Measurements from ENCODE around the gene NANOS2. TPM values are rescaled to one million over a fixed set of nuclear protein-coding genes. Genes with fewer than 3 reads are reported as not detected.
A peak's percentile ranks its signal among the peaks of the same experiment; 100 is the strongest.
"Not testable (repeated sequence)": the region's sequence is repeated elsewhere in the genome, so short reads cannot be mapped to it uniquely, and the experiment has no call there.

NANOS2 gene
- total RNA-seq, 1 experiment from 2014 or later: not detected

DNA sequence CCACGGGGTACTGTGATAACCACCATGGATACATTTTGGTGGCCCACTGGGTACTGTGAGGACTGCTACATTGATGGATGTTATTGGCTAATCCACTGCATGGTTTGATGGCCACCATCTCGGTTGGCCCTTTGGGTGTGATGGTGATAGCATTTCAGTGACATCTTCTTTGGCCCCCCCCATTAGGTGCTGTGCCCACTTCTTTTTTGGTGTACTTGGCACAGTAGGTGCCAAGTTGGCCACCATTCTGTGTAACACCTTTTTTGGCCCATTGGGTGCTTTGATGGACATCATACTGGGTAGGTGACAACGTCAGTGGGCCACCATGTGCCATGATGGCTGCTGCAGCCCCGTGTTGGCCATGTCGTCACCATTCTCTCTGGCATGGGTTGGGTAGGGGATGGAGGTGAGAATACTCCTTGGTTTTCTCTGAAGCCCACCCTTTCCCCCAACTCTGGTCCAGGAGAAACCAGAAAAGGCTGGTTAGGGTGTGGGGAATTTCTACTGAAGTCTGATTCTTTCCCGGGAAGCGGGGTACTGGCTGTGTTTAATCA, 41.3 kb downstream of the NANOS2 start:
- DNase-seq: no peak
- no peaks in the 10 kb centered on the region for H3K9me3 ChIP-seq
- H3K27me3 ChIP-seq: 0 out of 2 replicates have a peak, but pooled peaks cover 2% of the 10 kb centered on the region
- H3K4me3 ChIP-seq: no peak overlapping the region
- H3K36me3 ChIP-seq: no peaks in the 10 kb centered on the region

DNA sequence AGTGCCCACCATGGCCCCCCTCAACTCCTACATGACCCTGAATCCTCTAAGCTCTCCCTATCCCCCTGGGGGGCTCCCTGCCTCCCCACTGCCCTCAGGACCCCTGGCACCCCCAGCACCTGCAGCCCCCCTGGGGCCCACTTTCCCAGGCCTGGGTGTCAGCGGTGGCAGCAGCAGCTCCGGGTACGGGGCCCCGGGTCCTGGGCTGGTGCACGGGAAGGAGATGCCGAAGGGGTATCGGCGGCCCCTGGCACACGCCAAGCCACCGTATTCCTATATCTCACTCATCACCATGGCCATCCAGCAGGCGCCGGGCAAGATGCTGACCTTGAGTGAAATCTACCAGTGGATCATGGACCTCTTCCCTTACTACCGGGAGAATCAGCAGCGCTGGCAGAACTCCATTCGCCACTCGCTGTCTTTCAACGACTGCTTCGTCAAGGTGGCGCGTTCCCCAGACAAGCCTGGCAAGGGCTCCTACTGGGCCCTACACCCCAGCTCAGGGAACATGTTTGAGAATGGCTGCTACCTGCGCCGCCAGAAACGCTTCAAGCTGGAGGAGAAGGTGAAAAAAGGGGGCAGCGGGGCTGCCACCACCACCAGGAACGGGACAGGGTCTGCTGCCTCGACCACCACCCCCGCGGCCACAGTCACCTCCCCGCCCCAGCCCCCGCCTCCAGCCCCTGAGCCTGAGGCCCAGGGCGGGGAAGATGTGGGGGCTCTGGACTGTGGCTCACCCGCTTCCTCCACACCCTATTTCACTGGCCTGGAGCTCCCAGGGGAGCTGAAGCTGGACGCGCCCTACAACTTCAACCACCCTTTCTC, 42.3 kb downstream of the NANOS2 start:
- no peak overlapping the region for H3K4me3 ChIP-seq
- DNase-seq: no peak
- H3K36me3 ChIP-seq: no peaks in the 10 kb centered on the region
- peaks cover 2% of the 10 kb centered on the region; the same call in 1 of the 2 replicates for H3K27me3 ChIP-seq
- H3K9me3 ChIP-seq: no peaks in the 10 kb centered on the region

DNA sequence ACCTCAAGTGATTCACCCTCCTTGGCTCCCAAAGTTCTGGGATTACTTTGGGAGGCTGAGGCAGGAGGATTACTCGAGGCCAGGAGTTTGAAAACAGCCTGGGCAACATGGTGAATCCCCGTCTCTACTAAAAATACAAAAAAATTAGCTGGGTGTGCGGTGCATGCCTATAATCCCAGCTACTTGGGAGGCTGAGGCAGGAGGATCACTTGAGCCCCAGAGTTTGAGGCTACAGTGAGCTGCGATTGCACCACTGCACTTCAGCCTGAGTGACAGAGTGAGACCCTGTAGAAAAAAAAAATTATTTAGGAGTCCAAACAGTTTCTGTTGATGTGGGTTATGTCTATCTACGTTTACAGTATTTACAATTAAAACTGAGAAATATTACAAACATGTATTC, 43.8 kb downstream of the NANOS2 start:
- Histone ChIP-seq H3K27me3 (peaks cover 10% of the 10 kb centered on the region), H3K9me3 (no peaks in the 10 kb centered on the region), H3K36me3 (no peaks in the 10 kb centered on the region), H3K4me3 (no peak overlapping the region)
- DNase-seq: no peak

DNA sequence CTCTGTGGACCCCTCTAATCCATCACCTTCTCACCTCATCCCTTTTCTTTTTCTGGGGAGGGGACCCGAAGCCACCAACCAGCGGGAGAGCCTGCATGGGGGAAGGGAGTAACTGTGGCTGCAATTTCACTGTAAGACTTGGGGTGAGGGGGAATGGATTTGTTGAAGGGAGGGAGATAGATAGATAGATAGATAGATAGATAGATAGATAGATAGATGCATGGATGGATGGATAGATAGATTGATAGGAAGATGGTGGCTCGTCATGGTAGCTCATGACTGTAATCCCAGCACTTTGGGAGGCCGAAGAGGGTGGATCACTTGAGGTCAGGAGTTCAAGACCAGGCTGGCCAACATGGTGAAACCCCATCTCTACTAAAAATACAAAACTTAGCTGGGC, 47.3 kb downstream of the NANOS2 start:
- not testable (repeated sequence) for H3K9me3 ChIP-seq, H3K4me3 ChIP-seq, H3K36me3 ChIP-seq, DNase-seq
- H3K27me3 ChIP-seq: peaks cover 34% of the 10 kb centered on the region

DNA sequence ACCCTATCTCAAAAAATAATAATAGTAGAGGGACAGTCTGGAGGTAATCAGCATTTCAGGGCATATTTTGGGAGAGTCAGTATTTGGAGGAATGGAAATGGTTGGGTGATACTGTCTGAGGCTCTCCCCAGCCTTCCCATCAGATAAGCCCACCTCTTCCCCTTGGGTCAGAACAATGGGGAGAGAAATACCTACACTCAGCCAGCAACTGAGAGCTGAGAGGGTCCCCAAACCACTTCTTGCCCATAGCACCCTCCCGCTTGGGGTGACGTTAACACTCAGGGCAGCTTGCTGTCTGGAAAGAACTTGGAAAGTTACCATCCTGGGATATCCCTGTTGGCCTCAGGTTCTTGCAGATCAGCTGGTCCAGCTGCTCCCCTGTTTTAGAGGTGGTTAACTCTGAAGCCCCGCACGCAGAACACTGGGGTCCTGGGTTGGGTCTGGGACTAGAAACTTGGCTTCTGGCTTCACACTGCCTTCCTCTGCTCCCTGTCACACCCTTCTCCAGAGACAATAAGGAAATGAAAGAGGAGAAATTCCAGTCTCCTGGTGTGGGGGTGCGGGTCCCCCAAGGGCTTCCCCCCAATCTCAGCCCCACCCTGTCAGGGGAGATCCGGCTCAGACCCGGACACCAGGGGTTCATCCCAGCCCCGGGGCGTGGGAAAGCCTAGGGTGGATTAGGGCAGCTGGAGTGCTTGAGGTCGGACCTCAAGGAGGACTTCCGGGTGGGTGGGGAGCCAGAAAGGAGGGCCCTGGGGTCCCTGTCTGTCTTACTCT, 48.0 kb downstream of the NANOS2 start:
- Histone ChIP-seq H3K9me3 (0 out of 2 replicates have a peak, but pooled peaks cover 2% of the 10 kb centered on the region), H3K4me3 (no peak overlapping the region), H3K36me3 (peaks cover 1% of the 10 kb centered on the region), H3K27me3 (peaks cover 34% of the 10 kb centered on the region)
- no peak for DNase-seq

DNA sequence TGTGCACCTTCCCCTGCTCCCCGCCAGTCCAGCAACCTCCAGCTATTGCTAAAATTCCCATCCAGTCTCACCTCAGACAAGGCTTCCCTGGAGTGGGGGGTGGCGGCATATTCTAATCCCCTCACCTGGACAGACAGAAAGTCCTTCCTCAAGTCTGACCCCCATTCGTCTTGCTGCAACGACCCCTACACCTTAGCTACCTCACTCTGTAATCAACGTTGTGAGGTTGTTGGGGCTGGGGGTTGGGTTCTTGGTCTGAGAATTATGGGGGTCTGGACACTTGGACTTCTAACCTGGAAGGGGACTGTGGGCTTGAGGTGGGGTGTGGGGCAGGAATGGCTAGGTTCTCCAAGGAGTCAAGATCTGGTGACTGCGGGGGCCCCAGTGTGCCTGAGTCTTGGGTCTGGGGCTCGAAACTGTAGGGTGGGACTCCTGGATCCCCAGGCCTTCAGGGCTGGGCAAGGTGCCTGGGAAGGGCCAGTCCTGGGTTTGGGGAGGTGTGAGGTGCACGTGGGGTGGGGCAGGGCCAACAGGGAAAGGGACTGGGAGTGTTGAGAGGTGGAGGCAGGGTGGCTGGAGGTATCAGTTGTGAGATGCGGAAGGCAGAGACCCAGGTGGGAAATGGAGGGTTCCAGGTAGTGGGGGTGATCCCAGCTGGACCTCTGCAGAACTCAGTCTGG, 49.2 kb downstream of the NANOS2 start:
- DNase-seq: no peak
- H3K36me3 ChIP-seq: peaks cover 13% of the 10 kb centered on the region
- 0 out of 2 replicates have a peak, but pooled peaks cover 2% of the 10 kb centered on the region for H3K9me3 ChIP-seq

DNA sequence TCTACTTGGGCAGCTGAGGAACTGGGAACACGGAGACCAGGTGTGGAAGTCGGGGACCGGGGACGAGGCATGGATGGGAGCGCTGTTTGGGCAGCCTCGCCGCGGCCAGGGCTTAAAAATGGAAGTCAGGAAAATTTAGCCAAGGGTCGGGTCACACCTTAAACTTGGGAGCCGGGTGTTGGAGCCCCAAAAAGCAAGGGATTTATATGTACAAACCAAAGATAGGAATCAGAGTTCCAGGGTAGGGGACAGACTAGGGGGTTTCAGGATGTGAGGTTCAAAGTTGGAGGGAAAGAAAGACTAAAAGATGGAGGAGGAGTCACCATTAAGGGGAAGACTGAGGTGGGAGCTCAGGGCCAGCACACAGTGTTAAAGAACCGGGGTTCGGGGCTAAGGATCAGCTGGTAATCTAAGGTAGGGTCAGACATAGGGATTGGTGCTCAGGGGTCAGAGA, 49.9 kb downstream of the NANOS2 start:
- DNase-seq: no peak
- H3K36me3 ChIP-seq: peaks cover 19% of the 10 kb centered on the region

More for the DNA sequence above, 49.2 kb downstream of the NANOS2 start:
- H3K4me3 ChIP-seq: no peak overlapping the region
- peaks cover 34% of the 10 kb centered on the region for H3K27me3 ChIP-seq

DNA sequence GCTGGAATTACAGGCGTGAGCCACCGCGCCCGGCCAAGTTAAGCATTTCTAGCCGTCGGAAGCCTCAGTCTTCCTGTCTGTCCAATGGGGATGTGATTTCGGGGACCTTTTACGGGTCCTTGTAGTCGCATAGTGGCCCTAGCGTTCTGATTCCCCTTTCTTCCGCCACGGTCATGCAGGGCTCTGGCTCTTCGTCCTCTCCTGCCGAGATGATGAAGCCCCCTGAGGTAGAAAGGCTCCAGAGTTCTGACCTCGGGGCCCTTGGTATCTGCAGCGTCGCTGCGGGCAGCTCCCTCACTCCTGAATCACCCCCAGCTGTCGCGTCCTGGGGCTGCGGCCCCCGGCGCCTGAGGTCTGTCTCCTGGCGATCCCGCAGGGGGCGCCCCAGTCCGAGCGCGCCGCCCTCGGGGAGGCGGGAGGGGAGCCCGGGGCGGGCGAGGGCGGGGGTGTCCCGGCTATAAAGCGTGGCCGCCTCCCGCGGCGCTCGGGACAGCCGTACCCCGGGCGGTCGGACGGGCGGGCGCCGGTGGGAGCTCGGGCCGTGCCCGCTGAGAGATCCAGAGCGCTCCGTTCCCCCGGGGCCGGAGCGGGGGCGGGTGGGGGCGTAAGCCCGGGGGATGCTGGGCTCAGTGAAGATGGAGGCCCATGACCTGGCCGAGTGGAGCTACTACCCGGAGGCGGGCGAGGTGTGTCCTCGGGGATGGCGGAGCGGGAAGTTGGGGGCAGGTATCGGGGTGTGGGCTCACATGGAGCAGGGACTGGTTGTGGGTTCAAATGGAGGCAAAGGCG, 50.5 kb downstream of the NANOS2 start, which contains the start of gene FOXA3:
TSS of gene FOXA3 (plus strand) at position 487 of the 789 bp plus-strand sequence. CDS start at position 618, 131 bp downstream.
- Histone ChIP-seq H3K9me3 (0 out of 2 replicates have a peak, but pooled peaks cover 2% of the 10 kb centered on the region), H3K36me3 (peaks cover 25% of the 10 kb centered on the region), H3K4me3 (peak within 1 kb of the TSS; percentile 81), H3K27me3 (peaks cover 34% of the 10 kb centered on the region)
- DNase-seq: peak; percentile 59

More for the DNA sequence above, 49.9 kb downstream of the NANOS2 start:
- Histone ChIP-seq H3K4me3 (no peak overlapping the region), H3K27me3 (peaks cover 34% of the 10 kb centered on the region), H3K9me3 (0 out of 2 replicates have a peak, but pooled peaks cover 2% of the 10 kb centered on the region)

DNA sequence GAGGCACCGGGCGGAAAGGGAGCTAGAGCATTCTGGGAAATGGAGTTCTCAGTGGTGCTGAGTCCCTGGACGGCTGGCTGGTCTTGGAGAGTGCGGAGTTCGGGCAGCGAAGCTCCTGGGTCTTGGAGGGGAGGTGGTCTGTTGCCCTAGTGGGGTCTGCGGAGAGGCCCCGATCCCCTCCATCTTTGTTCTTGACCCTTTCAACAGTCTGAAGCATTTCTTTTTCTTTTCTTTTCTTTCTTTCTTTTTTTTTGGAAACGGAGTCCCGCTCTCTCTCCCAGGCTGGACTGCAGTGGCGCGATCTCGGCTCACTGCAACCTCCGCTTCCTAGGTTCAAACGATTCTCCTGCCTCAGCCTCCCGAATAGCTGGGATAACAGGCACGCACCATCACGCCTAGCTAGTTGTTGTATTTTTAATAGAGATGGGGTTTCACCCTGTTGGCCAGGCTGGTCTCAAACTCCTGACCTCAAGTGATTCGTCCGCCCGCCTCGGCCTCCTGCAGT, 51.2 kb downstream of the NANOS2 start:
- DNase-seq: no peak
- Histone ChIP-seq H3K4me3 (peak overlapping the region; percentile 81), H3K9me3 (0 out of 2 replicates have a peak, but pooled peaks cover 2% of the 10 kb centered on the region), H3K27me3 (peaks cover 34% of the 10 kb centered on the region), H3K36me3 (peaks cover 31% of the 10 kb centered on the region)

Other genes starting within 250 kb of the NANOS2 start
- gene GIPR, start 246.6 kb downstream of the NANOS2 start, total RNA-seq (2014; rRNA removed; shearing (Covaris generic); ENCODE audit: low replicate concordance): not detected in 2 replicates
- gene SNRPD2, start 222.8 kb downstream of the NANOS2 start, total RNA-seq (2014; rRNA removed; shearing (Covaris generic); ENCODE audit: low replicate concordance): 488 and 700 TPM in 2 replicates
- 19.7 and 37.9 TPM in 2 replicates for gene QPCTL, start 222.1 kb downstream of the NANOS2 start, total RNA-seq (2014; rRNA removed; shearing (Covaris generic); ENCODE audit: low replicate concordance)
- gene FBXO46, start 183.9 kb downstream of the NANOS2 start, total RNA-seq (2014; rRNA removed; shearing (Covaris generic); ENCODE audit: low replicate concordance): 4.3 and 12.3 TPM in 2 replicates
- gene MEIOSIN, start 181.3 kb downstream of the NANOS2 start, total RNA-seq (2014; rRNA removed; shearing (Covaris generic); ENCODE audit: low replicate concordance): 0.99 TPM in 1 of 2 replicates, not detected in the other
- gene SIX5, start 145.5 kb downstream of the NANOS2 start, total RNA-seq (2014; rRNA removed; shearing (Covaris generic); ENCODE audit: low replicate concordance): 11.4 and 18.6 TPM in 2 replicates
- 3.9 and 7.0 TPM in 2 replicates for gene DMPK, start 132.3 kb downstream of the NANOS2 start, total RNA-seq (2014; rRNA removed; shearing (Covaris generic); ENCODE audit: low replicate concordance)
- 30.4 and 48.0 TPM in 2 replicates for gene DMWD, start 121.9 kb downstream of the NANOS2 start, total RNA-seq (2014; rRNA removed; shearing (Covaris generic); ENCODE audit: low replicate concordance)
- not detected in 2 replicates for gene RSPH6A, start 99.5 kb downstream of the NANOS2 start, total RNA-seq (2014; rRNA removed; shearing (Covaris generic); ENCODE audit: low replicate concordance)
- 59.4 and 70.7 TPM in 2 replicates for gene SYMPK, start 51.6 kb downstream of the NANOS2 start, total RNA-seq (2014; rRNA removed; shearing (Covaris generic); ENCODE audit: low replicate concordance)
- gene FOXA3, start 50.5 kb downstream of the NANOS2 start, total RNA-seq (2014; rRNA removed; shearing (Covaris generic); ENCODE audit: low replicate concordance): not detected in 2 replicates
- 48.6 and 73.7 TPM in 2 replicates for gene IRF2BP1, start 28.6 kb downstream of the NANOS2 start, total RNA-seq (2014; rRNA removed; shearing (Covaris generic); ENCODE audit: low replicate concordance)
- 0.20 and 0.79 TPM in 2 replicates for gene MYPOP, start 12.2 kb downstream of the NANOS2 start, total RNA-seq (2014; rRNA removed; shearing (Covaris generic); ENCODE audit: low replicate concordance)
- gene NOVA2, start 59.1 kb upstream of the NANOS2 start, total RNA-seq (2014; rRNA removed; shearing (Covaris generic); ENCODE audit: low replicate concordance): not detected in 2 replicates
- 10.5 and 25.5 TPM in 2 replicates for gene CCDC61, start 80.7 kb upstream of the NANOS2 start, total RNA-seq (2014; rRNA removed; shearing (Covaris generic); ENCODE audit: low replicate concordance)
- not detected in 2 replicates for gene PGLYRP1, start 108.3 kb upstream of the NANOS2 start, total RNA-seq (2014; rRNA removed; shearing (Covaris generic); ENCODE audit: low replicate concordance)
- gene IGFL4, start 126.2 kb upstream of the NANOS2 start, total RNA-seq (2014; rRNA removed; shearing (Covaris generic); ENCODE audit: low replicate concordance): not detected in 2 replicates
- not detected in 2 replicates for gene IGFL3, start 209.9 kb upstream of the NANOS2 start, total RNA-seq (2014; rRNA removed; shearing (Covaris generic); ENCODE audit: low replicate concordance)
- not detected in 2 replicates for gene IGFL2, start 233.5 kb upstream of the NANOS2 start, total RNA-seq (2014; rRNA removed; shearing (Covaris generic); ENCODE audit: low replicate concordance)